GM18517 (cell line): ENCODE results near the gene CCR7.
A peak's percentile ranks its signal among the peaks of the same experiment; 100 is the strongest.

Experiments
- ATAC-seq: cut with Tn5 transposase; IDR thresholded peaks from one replicate; pipeline ENCODE4 v1.9.1; 2021; ENCODE audit warnings: mild to moderate bottlenecking, moderate library complexity; ENCODE audit not compliant: unreplicated experiment

Gene CCR7, protein sequence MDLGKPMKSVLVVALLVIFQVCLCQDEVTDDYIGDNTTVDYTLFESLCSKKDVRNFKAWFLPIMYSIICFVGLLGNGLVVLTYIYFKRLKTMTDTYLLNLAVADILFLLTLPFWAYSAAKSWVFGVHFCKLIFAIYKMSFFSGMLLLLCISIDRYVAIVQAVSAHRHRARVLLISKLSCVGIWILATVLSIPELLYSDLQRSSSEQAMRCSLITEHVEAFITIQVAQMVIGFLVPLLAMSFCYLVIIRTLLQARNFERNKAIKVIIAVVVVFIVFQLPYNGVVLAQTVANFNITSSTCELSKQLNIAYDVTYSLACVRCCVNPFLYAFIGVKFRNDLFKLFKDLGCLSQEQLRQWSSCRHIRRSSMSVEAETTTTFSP

DNA sequence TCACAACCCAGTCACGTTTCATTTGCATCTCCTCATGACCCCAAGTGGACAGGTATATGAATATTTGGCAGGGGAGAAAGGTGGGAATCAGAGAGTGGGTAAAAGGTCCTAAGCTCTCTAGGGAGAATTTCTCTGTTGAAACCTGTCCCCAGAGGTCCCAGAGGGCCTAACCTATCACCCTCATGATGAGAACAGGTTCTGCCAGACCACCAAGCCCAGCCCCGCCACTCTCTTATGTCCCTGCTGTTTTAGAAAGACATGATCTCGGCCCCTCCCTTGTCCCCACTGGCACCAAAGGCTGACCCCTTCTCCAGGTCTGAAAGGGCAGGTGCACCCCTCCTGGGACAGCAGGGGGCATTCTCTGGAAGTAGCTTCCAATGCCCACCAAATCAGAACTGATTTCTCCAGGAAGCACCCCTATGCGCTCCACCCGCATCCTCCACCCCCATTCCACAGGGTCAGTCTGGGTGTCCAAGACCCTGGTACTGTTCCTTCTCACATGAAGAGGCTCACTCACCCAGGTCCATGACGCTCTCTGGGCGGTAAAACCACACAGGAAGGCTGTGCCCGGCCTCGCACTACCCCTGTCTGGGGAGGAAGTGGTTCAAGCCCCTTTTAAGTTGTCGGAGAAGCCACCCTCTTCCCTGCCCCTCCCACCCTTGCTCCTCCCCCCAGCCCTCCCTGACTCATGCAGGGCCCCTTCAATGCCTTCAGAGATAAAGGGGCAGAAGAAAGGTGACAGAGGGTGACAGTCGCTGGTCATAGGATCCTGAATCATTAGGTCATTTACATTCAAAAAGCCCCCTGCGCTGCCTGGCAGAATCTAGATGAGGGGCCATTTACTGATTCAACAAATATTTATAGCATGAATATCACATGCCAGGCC, at the start of gene CCR7:
CCR7 (minus strand) TSS at position 590 of the 886 bp plus-strand sequence; CDS start at position 527, 63 bp downstream.
- ATAC-seq, result no peak

DNA sequence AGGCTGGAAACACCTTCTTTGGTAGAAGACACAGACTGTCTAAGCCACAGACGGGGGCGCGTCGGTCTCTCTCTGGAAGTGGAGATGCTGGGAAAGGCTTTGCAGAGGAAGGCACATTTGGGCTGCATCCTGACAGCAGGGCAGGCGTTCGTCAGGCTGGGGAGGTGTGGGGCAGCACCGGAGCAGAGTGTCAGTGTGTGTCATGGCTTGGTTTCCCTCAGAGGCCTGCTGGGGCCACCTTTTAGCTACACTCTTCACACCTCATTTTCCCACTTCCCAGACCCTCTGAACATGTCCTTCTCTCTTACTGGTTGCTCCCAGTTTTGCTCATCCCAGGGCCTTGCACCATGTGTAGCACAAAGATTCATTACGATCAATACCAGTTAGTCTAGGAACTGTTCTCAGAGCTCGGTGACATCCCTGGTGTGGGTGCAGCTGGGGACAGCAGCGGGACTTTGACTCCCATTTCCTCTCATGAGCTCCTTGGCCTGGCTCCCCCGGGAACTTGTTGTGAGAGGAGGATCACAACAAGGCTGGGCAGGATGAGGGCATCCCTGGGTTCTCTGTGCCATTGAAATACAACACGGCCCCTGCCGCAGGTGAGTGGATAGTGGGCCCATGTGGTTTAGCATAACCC, 49.3 kb upstream of the CCR7 start:
- no peak for ATAC-seq

DNA sequence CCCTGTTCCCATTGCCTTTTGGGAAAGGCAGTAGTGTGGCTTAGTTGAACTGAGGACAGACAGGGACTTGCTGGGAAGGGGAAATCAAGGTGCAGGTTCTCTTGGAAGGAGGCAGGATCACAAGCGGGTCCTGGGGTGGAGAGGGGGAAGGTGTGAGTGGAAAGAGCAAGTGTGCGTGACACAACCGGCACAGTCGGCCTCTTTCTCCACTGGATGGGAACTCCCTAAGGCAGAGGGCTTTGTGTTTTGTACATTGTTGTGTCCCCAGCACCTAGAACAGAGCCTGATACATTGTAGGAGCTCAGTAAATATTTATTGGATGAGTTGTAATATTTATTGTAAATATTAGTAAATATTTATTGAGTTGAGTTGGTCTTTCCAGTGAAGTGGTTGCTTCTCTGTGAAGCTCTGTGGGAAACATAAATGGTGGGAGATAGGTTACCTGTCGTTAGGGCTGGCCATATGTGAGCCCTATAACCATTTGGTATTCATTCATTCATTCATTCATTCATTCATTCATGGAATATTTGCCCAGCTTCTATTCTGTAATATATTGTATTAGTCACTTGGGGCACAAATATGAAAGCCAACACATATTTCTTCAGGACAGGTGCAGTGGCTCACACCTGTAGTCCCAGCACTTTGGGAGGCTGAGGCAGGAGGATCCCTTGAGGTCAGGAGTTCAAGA, 48.3 kb upstream of the CCR7 start:
- no peak for ATAC-seq

DNA sequence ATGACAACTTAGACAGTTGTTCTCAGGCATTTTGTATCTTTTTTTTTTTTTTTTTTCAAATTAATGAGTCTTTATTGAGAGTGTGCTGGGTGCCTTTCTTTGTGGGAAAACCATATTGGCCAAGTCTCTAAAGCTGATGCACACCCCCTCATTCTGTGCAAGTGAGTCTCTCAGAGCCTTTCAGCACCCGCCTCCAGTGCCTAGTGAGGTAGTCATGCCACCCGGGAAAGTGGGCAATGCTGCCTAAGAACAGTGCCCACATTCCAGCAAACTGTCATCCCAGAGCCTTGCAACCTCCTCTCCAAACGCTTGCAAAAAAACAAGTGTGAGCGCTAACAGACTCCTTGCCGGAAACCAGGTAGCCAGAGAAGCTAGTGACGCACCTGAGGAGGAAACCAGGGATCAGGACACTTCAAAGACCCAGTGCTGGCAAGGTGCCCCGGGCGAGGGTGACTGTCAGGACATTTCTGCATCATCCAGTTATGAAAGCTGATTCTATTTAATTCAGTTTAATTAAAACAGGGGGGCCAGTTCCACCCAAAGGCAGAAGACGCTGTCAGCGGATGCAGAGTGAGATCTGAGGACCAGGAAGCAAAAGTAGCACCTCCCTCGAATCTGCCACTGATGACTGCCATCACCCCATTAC, 47.5 kb upstream of the CCR7 start:
- ATAC-seq, result no peak

DNA sequence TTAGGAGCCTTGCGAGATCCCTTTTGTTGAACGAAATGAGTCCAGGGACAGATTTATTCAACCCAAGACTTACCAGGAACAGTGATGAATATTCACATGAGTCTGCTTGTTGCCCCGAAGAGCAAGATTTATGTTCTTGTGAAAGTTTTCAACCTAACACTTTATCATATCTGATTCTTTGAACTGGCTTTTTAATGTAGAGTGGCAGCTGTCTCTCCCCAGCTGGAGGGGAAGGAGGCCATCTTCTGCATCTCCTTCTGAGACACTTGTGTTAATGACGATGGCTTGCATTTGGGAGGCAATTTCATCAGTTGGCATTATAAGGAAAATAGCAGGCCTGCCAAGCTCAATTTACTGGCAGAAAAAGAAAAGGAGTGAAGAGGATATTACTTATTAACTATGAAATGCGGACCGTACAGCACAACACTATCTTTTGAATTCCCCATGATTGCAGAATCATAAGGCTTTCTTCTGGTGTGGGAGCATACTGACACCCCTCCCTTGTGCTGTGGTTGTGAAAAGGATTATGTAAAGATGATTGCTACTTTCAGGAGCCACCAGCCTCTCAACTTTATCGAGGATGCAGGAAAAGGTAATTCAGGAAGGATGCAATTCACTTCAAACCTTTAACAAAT, 46.7 kb upstream of the CCR7 start:
- no peak for ATAC-seq

DNA sequence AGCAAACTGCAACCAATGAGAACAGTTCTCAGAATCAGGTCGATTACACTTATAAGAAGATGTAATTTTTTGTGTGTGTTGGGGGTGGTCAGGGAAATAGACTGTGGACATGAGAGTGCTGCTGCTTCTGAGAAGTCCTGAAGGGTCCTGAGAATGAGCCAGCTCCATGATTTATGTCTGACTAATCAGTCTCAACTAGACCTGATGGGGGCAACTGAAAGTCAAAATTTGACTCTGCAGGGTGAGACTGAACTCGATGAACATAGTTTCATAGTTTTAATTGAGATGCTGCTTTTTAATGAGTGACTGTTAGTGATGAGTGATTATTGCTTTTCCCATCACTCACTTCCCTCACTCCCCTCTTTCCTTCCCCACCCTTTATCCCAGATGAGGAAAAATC, 45.1 kb upstream of the CCR7 start:
- ATAC-seq, result no peak

DNA sequence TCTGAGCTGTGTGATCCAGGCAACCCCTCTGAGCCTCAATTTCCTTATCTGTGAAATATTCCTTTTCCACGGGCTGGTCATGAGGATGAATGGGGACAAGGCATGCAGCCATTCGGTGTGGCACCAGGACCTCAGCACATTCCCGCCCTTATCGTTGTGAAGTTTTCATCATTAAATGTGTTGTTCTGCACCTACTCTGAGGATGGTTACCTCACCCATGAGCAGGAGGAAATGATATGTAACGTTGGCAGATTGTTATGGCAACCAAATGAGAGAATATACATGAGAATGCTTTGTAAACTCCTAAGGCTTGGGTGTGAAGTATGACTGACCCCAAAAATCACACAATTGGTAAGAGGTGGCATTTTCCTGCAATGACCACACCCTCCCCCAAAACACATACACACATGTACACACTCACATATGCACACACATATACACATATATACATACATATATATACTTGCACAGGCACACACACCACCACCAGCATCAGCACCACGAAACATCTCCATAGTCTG, 42.8 kb upstream of the CCR7 start:
- ATAC-seq, result no peak

DNA sequence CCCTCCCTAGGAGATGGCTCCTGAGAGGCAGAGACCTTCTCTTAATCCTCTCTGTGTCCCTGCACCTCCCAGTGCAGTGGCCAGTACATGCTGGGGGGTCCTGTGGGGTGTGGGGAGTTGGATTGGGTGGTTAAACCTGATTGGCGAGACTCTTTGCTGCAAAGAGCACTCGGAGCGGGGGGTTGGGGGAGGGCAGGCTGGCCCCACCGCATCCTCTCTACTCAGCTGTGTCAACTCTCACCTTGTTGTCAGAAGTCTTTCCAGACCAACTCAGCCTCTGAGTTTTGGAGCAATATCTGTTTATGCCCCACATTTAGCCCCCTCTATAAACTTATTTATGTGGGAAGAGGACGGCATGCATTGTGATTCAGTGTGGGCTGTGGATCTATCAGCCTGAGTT, 42.4 kb upstream of the CCR7 start:
- ATAC-seq, result no peak

DNA sequence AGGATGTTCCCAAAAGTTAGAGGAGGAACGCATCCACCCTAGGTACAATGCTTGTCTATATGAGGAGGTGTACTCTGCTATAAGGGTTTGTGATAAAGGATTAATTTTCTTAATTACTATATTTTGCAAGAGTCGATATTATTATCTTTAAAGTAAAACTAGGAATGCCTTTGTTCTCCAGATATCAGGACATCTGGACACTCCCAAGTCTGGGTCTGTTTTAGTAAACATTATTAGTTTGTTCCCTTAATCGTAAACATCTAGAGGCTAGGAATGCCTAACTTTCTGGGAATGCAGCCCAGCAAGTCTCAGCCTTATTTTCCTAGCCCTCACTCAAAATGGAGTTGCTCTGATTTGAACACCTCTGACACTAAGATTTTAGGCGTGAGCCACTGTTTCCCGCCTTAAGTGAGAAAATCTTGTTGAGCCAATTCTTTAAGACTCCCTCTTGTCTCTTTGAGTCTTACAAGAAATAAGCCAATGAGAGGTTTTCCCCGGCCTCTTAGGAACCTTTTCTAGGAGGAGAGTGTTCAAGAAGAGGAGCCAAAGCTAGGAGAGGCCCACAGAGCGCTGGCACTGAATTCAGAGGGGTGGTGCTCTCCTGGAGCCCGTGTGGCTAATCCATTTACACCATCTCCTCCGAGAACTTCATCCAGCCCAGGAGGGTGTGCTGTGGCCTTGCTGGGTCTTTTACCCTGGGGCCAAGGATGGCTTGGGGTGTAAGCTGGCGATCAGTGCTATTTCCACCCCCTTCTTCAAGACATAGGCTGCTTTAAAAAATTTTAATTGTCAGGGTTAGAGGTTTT, 41.5 kb upstream of the CCR7 start:
- no peak for ATAC-seq

DNA sequence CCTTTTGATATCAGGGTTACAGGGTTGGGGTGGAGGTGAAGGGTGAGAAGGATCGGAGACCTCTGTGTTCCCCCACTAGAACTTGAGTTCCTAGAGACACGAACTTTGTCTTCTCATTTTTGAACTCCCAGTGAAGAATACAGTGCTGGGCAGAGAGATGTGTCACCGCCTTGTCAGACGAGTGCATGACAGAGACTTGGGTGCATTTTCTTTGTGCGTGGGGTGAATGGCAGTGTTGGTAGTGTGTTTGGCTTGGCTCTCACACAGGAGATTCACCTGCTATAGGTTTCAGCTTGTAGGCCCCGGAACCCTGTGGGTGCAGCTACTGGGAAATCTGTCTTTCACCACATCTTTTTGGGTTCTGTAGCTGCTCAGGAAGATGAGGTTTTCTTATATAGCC, 40.0 kb upstream of the CCR7 start:
- no peak for ATAC-seq

DNA sequence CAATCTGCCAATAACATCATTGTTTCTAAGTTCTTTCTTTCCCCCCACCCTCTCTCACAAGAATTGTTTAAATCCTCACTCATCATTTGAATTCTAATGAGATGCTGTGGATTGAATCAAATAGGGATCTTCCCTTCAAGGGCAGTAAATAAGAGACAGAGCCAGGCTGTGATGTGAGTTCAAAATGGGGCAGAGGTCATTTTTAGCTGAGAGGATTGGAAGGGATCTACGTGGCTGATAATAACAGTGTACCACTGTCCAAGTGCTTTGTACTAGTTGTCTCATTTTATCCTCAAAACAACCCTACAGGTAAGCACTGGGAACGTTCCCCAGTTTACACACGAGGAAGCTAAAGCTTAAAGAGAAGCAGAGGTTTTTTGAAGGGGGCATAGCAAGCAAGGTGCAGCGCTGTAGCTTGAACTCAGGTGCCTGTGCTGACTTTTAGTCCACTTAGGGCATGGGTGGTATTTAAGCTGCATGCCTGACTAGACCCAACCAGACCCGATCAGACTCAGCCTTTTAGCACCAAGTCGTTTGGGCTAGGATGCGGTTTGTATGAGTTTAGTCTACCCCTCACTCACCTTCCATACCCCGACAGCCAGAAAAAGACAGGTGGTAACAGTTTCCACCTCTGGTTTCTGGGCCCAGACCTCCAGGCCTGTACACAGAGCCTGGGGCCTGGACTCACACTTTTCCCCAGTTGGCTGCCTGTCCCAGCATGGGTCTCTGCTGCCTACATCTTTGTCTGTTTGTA, 39.2 kb upstream of the CCR7 start:
- no peak for ATAC-seq

DNA sequence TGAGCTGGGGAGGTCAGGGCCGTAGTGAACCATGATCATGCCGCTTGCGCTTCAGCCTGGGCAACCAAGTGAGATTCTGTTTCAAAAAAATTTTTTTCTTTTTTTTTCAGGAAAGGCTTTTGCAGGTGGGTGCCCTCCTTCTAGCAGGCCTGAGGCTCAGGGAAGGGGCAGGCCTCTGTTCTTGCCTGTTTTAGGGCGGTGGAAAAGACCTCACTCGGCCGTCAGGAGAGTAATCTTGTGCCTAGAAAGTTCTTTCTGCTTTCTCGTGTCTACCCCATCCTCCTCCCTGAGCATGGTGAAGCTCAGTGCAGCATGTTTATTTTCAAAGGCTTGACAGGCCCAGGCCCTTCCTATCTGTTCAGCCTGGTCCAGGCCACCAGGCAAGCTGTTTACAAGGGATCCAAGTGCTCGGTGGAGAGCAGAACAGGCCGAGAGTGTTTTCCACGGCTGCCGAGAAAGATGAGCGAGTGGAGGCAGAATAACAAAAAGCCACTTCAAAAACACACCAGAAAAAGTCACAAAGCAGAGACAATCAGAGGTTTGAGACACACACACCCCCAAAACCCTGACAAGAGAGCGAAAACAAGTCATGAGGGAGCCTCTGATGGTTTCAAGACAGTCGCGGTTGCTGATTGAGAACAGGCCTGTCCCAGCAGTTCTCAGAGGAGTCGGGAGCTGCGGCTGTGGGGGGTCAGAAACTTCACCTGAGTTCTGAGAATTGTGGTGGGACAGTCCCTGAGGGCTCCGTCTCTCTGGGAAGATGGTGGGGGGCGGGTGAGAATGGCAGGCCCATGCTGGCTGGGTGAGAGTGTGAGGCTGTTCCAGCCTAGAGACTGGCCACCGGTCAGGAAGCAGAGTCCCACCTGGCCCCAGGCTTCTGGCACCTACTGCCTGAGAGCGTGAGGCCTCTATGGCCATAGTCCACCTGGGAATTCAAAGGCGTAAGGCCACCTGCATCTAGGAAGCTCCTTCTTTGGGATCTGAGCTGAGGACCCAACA, 37.5 kb upstream of the CCR7 start:
- no peak for ATAC-seq

DNA sequence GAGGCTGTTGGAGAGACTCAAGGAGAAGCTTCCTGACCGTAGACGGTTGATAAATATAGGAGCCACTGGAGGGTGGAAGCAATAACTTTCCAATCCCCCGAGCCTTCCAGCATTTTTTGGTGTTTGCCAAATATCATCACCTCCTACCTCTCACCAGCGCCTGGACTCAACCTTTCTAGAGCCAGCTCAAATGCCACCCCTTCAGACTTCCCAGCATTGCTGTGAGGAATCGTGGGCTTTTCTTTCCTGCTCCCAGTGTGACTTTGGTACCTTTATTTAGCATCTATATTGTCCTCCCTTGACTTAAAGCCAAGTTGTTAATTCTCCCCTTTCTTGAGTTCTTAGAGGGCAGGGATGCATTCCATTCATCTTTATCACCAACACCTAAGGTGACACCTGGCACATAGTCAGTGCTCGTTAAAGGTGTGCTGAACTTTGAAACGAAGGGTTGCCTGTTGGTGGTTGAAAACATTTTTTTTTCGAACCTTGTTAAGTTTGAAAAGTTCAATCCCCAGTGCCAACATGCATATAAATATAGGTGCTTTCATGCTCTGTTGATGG, 35.3 kb upstream of the CCR7 start:
- ATAC-seq, result no peak

DNA sequence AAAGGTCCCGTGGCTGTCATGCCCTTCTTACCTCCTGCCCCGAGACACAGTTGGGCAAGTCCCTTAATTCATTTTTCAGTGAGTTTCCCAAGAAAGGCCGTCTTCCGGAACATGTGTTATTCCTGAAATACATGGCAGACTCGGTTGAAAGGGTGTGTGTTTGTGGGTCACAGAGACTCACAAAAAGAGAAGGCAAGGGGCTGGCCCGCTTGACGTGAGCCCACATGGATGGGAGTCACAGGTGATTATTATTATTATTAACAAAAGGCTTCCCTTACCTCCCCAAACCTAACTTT, 34.1 kb upstream of the CCR7 start:
- ATAC-seq, result no peak

DNA sequence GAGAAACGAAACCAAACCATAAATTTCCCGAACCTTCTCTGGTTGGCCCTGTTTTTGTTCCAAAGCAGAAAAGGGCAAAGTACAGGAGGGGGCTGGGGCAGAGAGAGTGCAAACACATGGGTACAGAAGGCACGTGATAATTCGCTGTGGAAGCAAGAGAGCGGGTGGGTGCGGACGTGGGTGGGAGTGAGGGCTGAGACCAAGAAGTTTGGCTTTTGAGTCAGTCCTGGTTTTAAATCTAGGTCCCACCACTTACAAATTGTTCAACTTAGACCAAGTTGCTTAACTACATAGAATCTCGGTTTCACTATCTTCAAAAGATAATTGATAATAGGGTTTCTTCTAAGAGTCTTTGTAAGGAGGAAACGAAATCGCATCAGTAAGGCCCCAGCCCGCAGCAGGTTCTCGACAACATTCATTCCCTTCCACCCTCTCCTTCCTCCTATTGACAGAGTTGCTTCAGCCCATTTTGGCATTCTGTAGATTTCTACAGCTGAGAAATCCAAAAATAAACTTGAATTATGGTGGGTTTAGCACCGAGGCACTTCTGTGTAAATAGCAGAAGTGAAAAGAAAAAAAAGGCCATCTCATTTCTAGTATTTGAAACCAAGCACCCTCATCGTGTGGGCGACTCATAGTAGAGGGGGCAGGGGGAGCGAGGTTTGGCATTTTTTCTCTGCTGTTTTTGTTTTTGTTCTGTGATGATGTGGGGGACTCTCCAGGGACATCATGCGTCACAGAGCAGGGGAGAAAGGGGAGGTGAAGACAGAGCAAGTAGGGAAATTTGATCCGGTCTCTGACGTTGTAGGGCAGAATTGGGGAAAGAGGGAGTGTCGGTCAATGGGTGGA, 33.6 kb upstream of the CCR7 start:
- ATAC-seq, result peak; percentile 77

DNA sequence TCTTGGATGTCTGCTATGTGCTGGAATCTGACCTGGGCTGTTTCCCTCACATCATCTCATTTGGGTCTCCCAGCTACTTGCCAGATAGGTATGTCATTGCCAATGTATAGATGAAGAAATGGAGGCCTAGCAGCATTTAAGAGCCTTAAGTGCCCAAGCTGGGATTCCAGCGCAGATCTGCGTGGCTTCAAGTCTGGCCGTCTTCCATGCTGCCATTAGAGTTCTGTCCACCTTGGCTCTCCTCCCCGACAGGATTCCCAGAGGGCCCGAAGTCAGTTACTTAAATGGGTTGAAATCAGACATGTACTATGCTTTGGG, 33.0 kb upstream of the CCR7 start:
- ATAC-seq, result no peak
